Epithelial cell of esophagus (primary cell): Measurements from ENCODE around the gene TMEM150B.
A peak's percentile ranks its signal among the peaks of the same experiment; 100 is the strongest.

Experiments used
- DNase-seq: peaks from one replicate; pipeline ENCODE4 v3.0.0; 2010; ENCODE audit warnings: low read depth
- H3K4me3 ChIP-seq: 2 replicates; pipeline ENCODE4 v1.5.1; 2011; ENCODE audit warnings: mild to moderate bottlenecking, low read length, control low read depth
- TF ChIP-seq, protein P1 (sequence below): IDR thresholded peaks from 2 replicates; pipeline ENCODE4 v1.5.1; 2011; ENCODE audit warnings: low read depth, mild to moderate bottlenecking, low read length, control low read depth, inconsistent platforms; ENCODE audit not compliant: insufficient read depth; ENCODE audit errors: missing control alignments

TMEM150B gene

DNA sequence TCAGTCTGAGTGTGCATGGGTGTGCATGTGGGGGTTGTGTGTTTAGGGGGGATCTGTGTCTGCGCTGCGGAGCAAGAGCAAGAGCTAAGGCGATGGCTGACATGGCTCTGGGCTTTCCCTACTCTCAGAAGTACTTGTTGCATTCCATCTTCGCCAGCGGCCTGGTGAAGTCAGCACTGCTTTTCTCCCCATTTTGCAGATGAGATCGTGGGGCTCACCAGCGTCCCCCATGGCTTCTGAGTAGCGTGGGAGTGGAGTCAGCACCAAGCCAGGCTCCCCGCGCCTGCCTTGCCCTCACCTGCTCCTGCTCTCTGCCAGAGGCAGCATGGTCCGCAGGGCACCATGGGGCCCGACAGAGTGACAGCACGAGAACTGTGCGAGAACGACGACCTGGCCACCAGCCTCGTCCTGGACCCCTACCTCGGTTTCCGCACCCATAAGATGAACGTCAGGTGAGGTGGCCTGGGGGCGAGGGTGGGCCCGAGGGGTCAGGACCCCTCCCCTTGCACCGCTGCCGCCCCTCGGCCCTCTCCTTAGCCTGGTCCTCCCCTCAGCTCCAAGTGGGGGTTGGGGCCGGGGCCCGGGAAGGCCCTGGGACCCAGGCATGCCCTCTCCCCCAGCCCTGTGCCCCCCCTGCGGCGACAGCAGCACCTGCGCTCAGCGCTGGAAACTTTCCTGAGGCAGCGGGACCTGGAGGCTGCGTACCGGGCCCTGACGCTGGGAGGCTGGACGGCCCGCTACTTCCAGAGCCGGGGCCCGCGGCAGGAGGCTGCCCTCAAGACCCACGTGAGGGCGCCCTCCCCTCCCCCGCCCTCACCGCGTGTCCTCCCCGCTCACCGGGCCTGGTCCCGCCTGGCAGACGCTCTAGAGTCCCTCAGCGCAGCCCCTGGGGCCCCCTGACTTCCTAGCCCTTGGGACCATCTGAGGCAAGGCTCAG is 16.7 kb upstream of the TMEM150B start:
- peak overlapping the region; percentile 94 for H3K4me3 ChIP-seq
- TF ChIP-seq, protein P1, sequence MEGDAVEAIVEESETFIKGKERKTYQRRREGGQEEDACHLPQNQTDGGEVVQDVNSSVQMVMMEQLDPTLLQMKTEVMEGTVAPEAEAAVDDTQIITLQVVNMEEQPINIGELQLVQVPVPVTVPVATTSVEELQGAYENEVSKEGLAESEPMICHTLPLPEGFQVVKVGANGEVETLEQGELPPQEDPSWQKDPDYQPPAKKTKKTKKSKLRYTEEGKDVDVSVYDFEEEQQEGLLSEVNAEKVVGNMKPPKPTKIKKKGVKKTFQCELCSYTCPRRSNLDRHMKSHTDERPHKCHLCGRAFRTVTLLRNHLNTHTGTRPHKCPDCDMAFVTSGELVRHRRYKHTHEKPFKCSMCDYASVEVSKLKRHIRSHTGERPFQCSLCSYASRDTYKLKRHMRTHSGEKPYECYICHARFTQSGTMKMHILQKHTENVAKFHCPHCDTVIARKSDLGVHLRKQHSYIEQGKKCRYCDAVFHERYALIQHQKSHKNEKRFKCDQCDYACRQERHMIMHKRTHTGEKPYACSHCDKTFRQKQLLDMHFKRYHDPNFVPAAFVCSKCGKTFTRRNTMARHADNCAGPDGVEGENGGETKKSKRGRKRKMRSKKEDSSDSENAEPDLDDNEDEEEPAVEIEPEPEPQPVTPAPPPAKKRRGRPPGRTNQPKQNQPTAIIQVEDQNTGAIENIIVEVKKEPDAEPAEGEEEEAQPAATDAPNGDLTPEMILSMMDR = no peak
- no peak for DNase-seq

DNA sequence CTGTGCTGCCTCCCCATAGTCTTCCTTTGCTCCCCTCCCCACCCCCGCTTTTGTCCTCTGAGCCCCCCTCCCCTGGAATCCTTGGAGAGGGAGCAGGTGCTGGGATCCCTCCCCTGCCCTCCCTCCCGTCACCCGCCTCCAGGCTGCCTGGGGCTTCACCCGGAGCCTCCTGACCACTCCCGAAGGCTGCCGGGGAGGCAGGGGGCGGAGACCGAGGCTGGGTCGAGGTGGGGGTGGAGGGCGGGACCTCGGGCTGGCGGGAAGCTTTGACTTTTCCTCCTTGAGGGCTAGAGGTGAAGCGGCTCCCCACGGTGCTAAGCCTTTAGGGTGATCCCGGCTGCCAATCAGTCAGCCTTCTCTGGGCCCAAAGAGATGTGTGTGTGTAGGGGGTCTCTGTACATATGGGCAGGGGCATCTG is 16.0 kb upstream of the TMEM150B start:
- TF ChIP-seq, protein P1 = no peak
- peak overlapping the region; percentile 94 for H3K4me3 ChIP-seq
- DNase-seq = peak; percentile 55

DNA sequence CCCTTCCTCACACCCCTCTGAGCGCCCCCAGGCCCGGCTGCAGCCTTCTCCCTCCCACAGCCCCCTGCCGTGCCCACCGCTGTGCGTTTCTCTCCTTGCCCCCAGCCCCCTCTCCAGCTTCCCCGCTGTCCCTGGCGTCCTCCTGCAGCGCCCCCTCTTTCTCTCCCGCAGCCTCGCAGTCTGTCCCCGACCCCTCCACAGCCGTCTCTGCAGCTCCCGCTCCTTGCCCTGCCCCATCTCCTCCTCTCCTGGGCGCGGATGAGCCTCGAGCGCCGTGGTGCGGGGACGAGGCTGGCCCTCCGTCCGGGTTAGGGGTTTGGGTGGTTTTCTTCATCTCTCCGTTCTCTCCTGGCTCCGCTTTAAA is 15.6 kb upstream of the TMEM150B start:
- no peak for DNase-seq
- peak overlapping the region; percentile 94 for H3K4me3 ChIP-seq
- TF ChIP-seq, protein P1 = no peak

DNA sequence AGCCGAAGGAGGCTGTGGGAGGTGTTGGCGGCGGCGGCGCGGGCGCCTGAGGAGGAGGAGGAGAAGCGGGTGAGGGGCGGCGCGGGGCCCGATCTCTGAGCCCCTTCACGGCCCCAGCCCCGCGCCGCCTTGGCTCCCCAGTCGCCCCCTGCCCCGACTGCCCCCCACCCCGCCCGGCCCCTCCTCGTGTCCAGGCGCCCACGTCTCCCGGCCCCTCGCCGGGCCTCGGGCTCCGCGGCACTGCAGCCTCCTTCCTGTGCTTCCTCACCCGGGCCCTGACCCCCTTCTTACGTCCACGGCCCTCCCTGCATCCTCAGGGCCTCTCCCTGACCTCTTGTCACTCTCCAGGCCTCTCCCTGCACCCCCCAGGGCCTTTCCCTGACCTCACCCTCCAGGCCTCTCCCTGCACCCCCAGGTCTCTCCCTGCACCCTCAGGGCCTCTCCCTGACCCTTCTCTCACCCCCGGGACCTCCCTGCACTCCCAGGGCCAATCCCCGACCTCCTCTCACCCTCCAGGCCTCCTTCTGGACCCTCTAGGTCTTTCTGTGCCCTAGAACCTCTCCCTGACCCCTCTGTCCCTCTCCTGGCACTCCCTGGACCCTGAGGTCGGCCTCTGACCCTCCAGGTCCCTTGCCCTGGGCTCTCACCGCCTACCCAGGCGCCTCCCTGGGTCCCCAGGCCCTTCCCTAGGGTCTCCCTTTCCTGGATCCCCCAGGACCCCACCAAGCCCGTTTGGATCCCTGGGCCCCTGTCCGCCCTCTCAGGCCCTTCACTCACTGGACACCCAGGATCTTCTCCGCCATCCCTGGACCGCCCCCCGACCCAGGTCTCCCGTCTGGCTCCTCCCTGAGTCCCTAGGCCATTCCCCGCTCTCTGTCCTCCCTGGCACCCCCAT is 15.0 kb upstream of the TMEM150B start:
- TF ChIP-seq, protein P1 = no peak
- no peak for DNase-seq
- peak overlapping the region; percentile 94 for H3K4me3 ChIP-seq

DNA sequence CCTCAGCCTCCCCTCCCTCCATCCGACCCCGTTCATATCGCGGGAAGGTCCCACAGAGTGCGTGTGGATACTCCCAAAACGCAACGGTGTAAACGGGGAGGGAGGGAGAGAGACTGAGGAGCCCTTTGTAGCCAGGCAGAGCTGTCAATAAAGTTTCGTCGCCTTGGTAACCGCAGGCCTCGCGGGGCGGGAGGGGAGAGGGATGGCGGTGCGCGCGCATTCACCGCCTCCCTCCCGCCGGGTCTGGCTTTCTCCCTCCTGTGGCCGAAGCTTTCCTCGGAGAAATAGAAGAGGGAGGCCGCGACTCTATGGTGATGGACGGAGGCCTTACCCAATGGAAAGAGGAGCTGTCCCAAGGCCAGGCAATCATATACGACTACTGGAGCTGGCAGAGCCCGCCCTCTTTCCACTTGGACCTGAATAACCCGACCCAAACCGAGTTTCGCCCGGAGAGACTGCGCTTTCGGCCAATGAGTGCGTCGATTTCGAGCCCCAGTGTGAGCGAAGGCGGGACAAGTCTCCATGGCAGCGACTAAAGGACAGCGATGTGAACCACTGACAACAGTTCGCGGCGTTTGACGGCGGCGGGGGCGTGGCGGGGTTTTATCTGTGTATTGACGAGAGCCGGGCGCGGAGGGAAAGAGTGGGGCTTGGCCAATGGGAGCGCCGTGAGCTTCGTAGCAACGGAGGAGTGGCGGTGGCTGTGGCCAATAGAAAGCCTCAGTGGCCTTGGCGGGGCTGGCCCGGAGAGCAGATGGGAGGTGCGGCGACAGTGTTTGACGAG is 14.2 kb upstream of the TMEM150B start, which contains the start of gene KMT5C:
Gene KMT5C, plus strand, starts transcription at position 772 of the 784 bp plus-strand sequence. CDS start 2,061 bp downstream, outside the sequence.
- DNase-seq = peak; percentile 100
- TF ChIP-seq, protein P1 = peak; percentile 46
- H3K4me3 ChIP-seq = peak within 1 kb of the TSS; percentile 94

DNA sequence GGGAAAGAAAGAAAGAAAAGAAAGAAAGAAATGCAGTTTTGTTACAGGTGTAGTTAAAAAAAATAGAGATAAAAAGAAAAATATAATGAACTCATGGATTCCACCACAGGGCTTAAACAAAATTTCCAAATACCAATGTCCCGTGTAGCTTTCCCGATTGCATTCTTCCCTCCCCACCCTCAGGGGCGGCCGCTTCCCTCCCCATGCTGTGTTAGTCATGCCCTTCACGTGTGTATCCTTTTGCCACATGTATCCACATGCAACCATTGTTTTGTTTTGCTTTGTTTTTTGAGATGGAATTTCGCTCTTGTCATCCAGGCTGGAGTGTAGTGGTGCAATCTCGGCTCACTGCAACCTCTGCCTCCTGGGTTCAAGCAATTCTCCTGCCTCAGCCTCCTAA is 11.0 kb upstream of the TMEM150B start:
- no peak overlapping the region for H3K4me3 ChIP-seq
- TF ChIP-seq, protein P1 = no peak
- DNase-seq = peak; percentile 98
